ENCODE measurements around the gene DNM3. TPM values are rescaled to one million over a fixed set of nuclear protein-coding genes. Genes with fewer than 3 reads are reported as not detected.

The DNM3 gene
- total RNA-seq, 3 donors from 2014 or later (not counting 1 experiment from before 2014, with no cell fraction given), result 2.5 to 3.3 (median 2.8) TPM

- peaks cover 8 to 18% of the 10 kb centered on the region in 2 donors for H3K27me3 Mint-ChIP-seq (ENCODE audit: low read depth in 2 of 2)
- H3K4me3 Mint-ChIP-seq, result no peak overlapping the region
- no peak overlapping the region for H3K27ac ChIP-seq (ENCODE audit: low read length)
- WGBS (ENCODE audit: insufficient coverage), result 39% methylated on average over 5 of the region's 5 CpGs
- no peaks in the 10 kb centered on the region for H3K9me3 ChIP-seq (ENCODE audit: control insufficient read depth, insufficient read depth, low read length)
- no peak overlapping the region for H3K4me3 ChIP-seq (ENCODE audit: low read length)
- no peaks in the 10 kb centered on the region for H3K4me1 ChIP-seq (ENCODE audit: control insufficient read depth, insufficient read depth, low read length)
- DNase-seq, result no peak
- no peak for TF ChIP-seq CTCF (IDR thresholded peaks at IDR 0.05)
- H3K27me3 ChIP-seq (ENCODE audit: control insufficient read depth, insufficient read depth, low read length), result no peaks in the 10 kb centered on the region
- no peak for ATAC-seq
- H3K4me1 Mint-ChIP-seq, result no peaks in the 10 kb centered on the region
- H3K27ac Mint-ChIP-seq, result no peak overlapping the region
- no peaks in the 10 kb centered on the region for H3K36me3 Mint-ChIP-seq
- no peaks in the 10 kb centered on the region for H3K36me3 ChIP-seq (ENCODE audit: control insufficient read depth, insufficient read depth, low read length)
- H3K9me3 Mint-ChIP-seq, result no peaks in the 10 kb centered on the region
- intact Hi-C loops (cut with micrococcal nuclease), result no loop called here
Measured at GRCh38 chr1:172109359-172109758, 268.1 kb downstream of the DNM3 start.

- Histone ChIP-seq H3K4me1 (ENCODE audit: control insufficient read depth, insufficient read depth, low read length) (peaks cover 9% of the 10 kb centered on the region), H3K27me3 (ENCODE audit: control insufficient read depth, insufficient read depth, low read length) (no peaks in the 10 kb centered on the region), H3K4me3 (ENCODE audit: low read length) (no peak overlapping the region), H3K9me3 (ENCODE audit: control insufficient read depth, insufficient read depth, low read length) (no peaks in the 10 kb centered on the region), H3K36me3 (ENCODE audit: control insufficient read depth, insufficient read depth, low read length) (no peaks in the 10 kb centered on the region), H3K27ac (ENCODE audit: low read length) (no peak overlapping the region)
- 83% methylated on average over 1 of the region's 1 CpG for WGBS (ENCODE audit: insufficient coverage)
- Mint-ChIP-seq H3K27me3 (ENCODE audit: low read depth in 2 of 2) (peaks cover 9 to 15% of the 10 kb centered on the region in 2 donors), H3K9me3 (no peaks in the 10 kb centered on the region), H3K4me1 (peaks cover 5% of the 10 kb centered on the region in 2 donors), H3K36me3 (no peaks in the 10 kb centered on the region), H3K27ac (no peak overlapping the region), H3K4me3 (no peak overlapping the region)
- intact Hi-C loops (cut with micrococcal nuclease), result no loop called here
- ATAC-seq, result no peak
- TF ChIP-seq CTCF (IDR thresholded peaks at IDR 0.05), result no peak
- no peak for DNase-seq
Measured at GRCh38 chr1:172112576-172112975, 271.3 kb downstream of the DNM3 start.

- ATAC-seq, result peak; percentile 63 to 96 (median 65)
- H3K36me3 Mint-ChIP-seq, result no peaks in the 10 kb centered on the region
- no peak overlapping the region for H3K4me3 ChIP-seq (ENCODE audit: low read length)
- peaks cover 0 to 5% of the 10 kb centered on the region in 2 donors for H3K27me3 Mint-ChIP-seq (ENCODE audit: low read depth in 2 of 2)
- no peaks in the 10 kb centered on the region for H3K9me3 ChIP-seq (ENCODE audit: control insufficient read depth, insufficient read depth, low read length)
- peak overlapping the region; percentile 53 to 57 for H3K27ac Mint-ChIP-seq
- 17% methylated on average over 1 of the region's 1 CpG for WGBS (ENCODE audit: insufficient coverage)
- no peaks in the 10 kb centered on the region for H3K36me3 ChIP-seq (ENCODE audit: control insufficient read depth, insufficient read depth, low read length)
- H3K4me3 Mint-ChIP-seq, result peak overlapping the region; percentile 64
- no peaks in the 10 kb centered on the region for H3K27me3 ChIP-seq (ENCODE audit: control insufficient read depth, insufficient read depth, low read length)
- intact Hi-C loops (cut with micrococcal nuclease), result no loop called here
- peaks cover 17% of the 10 kb centered on the region for H3K4me1 ChIP-seq (ENCODE audit: control insufficient read depth, insufficient read depth, low read length)
- H3K27ac ChIP-seq (ENCODE audit: low read length), result no peak overlapping the region
- peaks cover 16 to 17% of the 10 kb centered on the region in 2 donors for H3K4me1 Mint-ChIP-seq
- peak in 1 of 2 donors; percentile 66 for DNase-seq
- no peak for TF ChIP-seq CTCF (IDR thresholded peaks at IDR 0.05)
- H3K9me3 Mint-ChIP-seq, result no peaks in the 10 kb centered on the region
Measured at GRCh38 chr1:172117800-172118199, 276.5 kb downstream of the DNM3 start.

- intact Hi-C loops (cut with micrococcal nuclease), result no loop called here
- no peak for ATAC-seq
- H3K27ac ChIP-seq (ENCODE audit: low read length), result no peak overlapping the region
- 73% methylated on average over 3 of the region's 3 CpGs for WGBS (ENCODE audit: insufficient coverage)
- H3K27me3 Mint-ChIP-seq (ENCODE audit: low read depth in 2 of 2), result peaks cover 0 to 5% of the 10 kb centered on the region in 2 donors
- no peak overlapping the region for H3K27ac Mint-ChIP-seq
- no peaks in the 10 kb centered on the region for H3K36me3 ChIP-seq (ENCODE audit: control insufficient read depth, insufficient read depth, low read length)
- H3K27me3 ChIP-seq (ENCODE audit: control insufficient read depth, insufficient read depth, low read length), result no peaks in the 10 kb centered on the region
- no peak overlapping the region for H3K4me3 ChIP-seq (ENCODE audit: low read length)
- DNase-seq, result no peak
- no peaks in the 10 kb centered on the region for H3K36me3 Mint-ChIP-seq
- peaks cover 16 to 17% of the 10 kb centered on the region in 2 donors for H3K4me1 Mint-ChIP-seq
- TF ChIP-seq CTCF (IDR thresholded peaks at IDR 0.05), result no peak
- no peaks in the 10 kb centered on the region for H3K9me3 Mint-ChIP-seq
- H3K4me1 ChIP-seq (ENCODE audit: control insufficient read depth, insufficient read depth, low read length), result peaks cover 17% of the 10 kb centered on the region
- H3K4me3 Mint-ChIP-seq, result no peak overlapping the region
- no peaks in the 10 kb centered on the region for H3K9me3 ChIP-seq (ENCODE audit: control insufficient read depth, insufficient read depth, low read length)
Measured at GRCh38 chr1:172118618-172119017, 277.3 kb downstream of the DNM3 start.
